Spleen (tissue), 11 donors: ENCODE data around the gene SORD. TPM values are rescaled to one million over a fixed set of nuclear protein-coding genes. Genes with fewer than 3 reads are reported as not detected.

Experiments
- DNase-seq: peaks from one replicate; pipeline ENCODE4 v3.0.0-alpha.2; 2020
- H3K27ac ChIP-seq, 8 donors: fragments of 200-600 bp; sonication (generic) in 7 of 8; 1 replicate in 4 of 8; 2 replicates in 4 of 8; pipeline versions ENCODE4 v1.5.0 to v1.8.0; 2016 to 2021; ENCODE audit warnings: inconsistent platforms in 4 of 8, mild to moderate bottlenecking in 4 of 8, moderate library complexity in 1 of 8
- H3K27me3 ChIP-seq, 7 donors: fragments of 200-600 bp; sonication (generic) in 6 of 7; replicated peaks in 1 of 7; 1 replicate in 4 of 7; 2 replicates in 3 of 7; pipeline versions ENCODE4 v1.5.0 to v1.8.0; 2016 to 2021; ENCODE audit warnings: inconsistent platforms in 3 of 7, mild to moderate bottlenecking in 1 of 7
- H3K36me3 ChIP-seq, 6 donors: fragments of 200-600 bp; sonication (generic) in 5 of 6; 1 replicate in 4 of 6; 2 replicates in 2 of 6; pipeline versions ENCODE4 v1.5.0 to v1.8.0; 2016 to 2021; ENCODE audit warnings: inconsistent platforms in 2 of 6
- H3K4me1 ChIP-seq, 6 donors: fragments of 200-600 bp; sonication (generic) in 5 of 6; 1 replicate in 3 of 6; 2 replicates in 3 of 6; pipeline versions ENCODE4 v1.5.0 to v1.8.0; 2016 to 2021; ENCODE audit warnings: inconsistent platforms in 3 of 6
- H3K4me3 ChIP-seq, 8 donors: fragments of 200-600 bp; sonication (generic) in 7 of 8; 1 replicate in 4 of 8; 2 replicates in 4 of 8; pipeline versions ENCODE4 v1.5.0 to v1.8.0; 2016 to 2021; ENCODE audit warnings: inconsistent platforms in 4 of 8, mild to moderate bottlenecking in 4 of 8, moderate library complexity in 2 of 8
- H3K9me3 ChIP-seq, 8 donors: fragments of 200-600 bp; sonication (generic) in 7 of 8; 1 replicate in 4 of 8; 2 replicates in 4 of 8; pipeline versions ENCODE4 v1.5.0 to v1.8.0; 2016 to 2021; ENCODE audit warnings: inconsistent platforms in 4 of 8
- POLR2A ChIP-seq, 3 donors: fragments of 450-650 bp; IDR thresholded peaks; one replicate each; pipeline ENCODE4 v1.5.1; 2017; ENCODE audit warnings: antibody characterized with exemption in 3 of 3, mild to moderate bottlenecking in 1 of 3
- POLR2AphosphoS5 ChIP-seq, 3 donors: sonication (generic); formaldehyde crosslinking; IDR thresholded peaks; one replicate each; pipeline ENCODE4 v1.5.1; 2017; ENCODE audit warnings: antibody characterized with exemption in 3 of 3
- WGBS, 5 donors: extraction: QIAGEN DNeasy Blood & Tissue Kit in 3 of 5; methylation state at CpG; one replicate each; pipeline versions ENCODE4 v1.1.5 to v1.1.7; 2013 to 2018; 5-methylcytosine and 5-hydroxymethylcytosine counted together
- intact Hi-C: fragments of 100-400 bp; cut with DNase I; formaldehyde crosslinking; loops from one replicate; pipeline ENCODE4 v1.15.0; 2023; ENCODE audit warnings: low total_unique reads
- polyA plus RNA-seq, 3 donors: library from polyadenylated mRNA; stranded (reverse); fragments of 200-250 nt; gene quantifications; one replicate each; pipeline ENCODE4 v1.2.1, GENCODE V29; 2013
- total RNA-seq, 7 donors: library from RNA; depleted of rRNA in 3 of 7; stranded (reverse); fragments of >200 nt in 3 of 7; fragmentation: NEBNext Ultra II Directional in 4 of 7; extraction: Animal tissue kit (Norgen Biotek cat#: 25700) in 4 of 7; gene quantifications; one replicate each; pipeline versions ENCODE4 v1.1.0 to v1.2.1, GENCODE V29; 2016 to 2021
- TF ChIP-seq, protein P1 (sequence below), 11 experiments: fragments of 200-600 bp in 7 of 11; fragments of 450-650 bp in 4 of 11; sonication (generic) in 4 of 11; IDR thresholded peaks in 8 of 11; conservative IDR thresholded peaks in 3 of 11; 1 replicate in 7 of 11; 2 replicates in 4 of 11; pipeline versions ENCODE4 v1.4.0 to v1.8.0; 2016 to 2021; ENCODE audit warnings: antibody characterized with exemption in 11 of 11, inconsistent platforms in 4 of 11, mild to moderate bottlenecking in 1 of 11
- donor health status: healthy with polysubstance abuse.
- donor health status: DM: no; HTN: no; CAD: no; lungs with moderate emphysema.
- donor health status: DM: no; HTN: no; CAD: no.
- donor health status: Bipolar disorder and iron deficiency.
- donor health status: healthy.
- donor health status: DM: no; HTN: no; CAD: no.
- donor health status: DM: yes; HTN: yes; CAD: no.

SORD gene
- total and polyA plus RNA-seq, 10 donors: 2.6 to 12.5 (median 7.7) TPM

GRCh38 chr15:45111390-45112142, 88.6 kb downstream of the SORD start:
- no peak overlapping the region for H3K27ac ChIP-seq
- TF ChIP-seq POLR2A (IDR thresholded peaks at IDR 0.05): no peak
- intact Hi-C loops: no loop called here
- WGBS, 5 donors: 5 to 16% (median 11%) methylated on average over 19 to 71 of the region's 71 CpGs
- H3K9me3 ChIP-seq: no peaks in the 10 kb centered on the region
- DNase-seq: no peak
- peaks cover 17 to 44% (median 36%) of the 10 kb centered on the region in 6 donors for H3K4me1 ChIP-seq
- H3K36me3 ChIP-seq: no peaks in the 10 kb centered on the region
- H3K27me3 ChIP-seq: peaks cover 18 to 96% (median 76%) of the 10 kb centered on the region in 7 donors
- peak overlapping the region in 1 of 8 donors; percentile 54 for H3K4me3 ChIP-seq

DNA sequence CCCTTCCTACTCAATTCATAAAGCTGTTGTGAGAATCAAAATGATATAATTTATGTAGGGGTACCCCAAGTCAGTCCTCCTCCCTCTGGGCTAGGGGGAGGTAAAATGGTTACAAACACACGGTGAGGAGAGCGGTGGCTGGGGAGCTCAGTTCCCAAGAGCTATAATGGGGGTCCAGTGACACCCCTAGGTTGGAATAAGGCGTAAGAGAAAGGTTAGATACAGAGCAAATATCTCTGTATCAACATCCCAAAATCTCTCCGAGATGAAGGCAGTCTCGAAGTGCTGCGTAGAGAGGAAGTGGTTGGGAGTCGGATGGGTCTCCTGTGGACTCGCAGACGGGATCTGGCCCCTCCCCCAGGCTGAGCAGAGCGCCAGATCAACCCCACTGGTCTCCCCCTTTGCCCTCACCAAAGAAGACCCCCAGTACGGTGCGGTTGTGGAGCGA, 89.2 kb downstream of the SORD start:
- peak overlapping the region in 4 of 8 donors; percentile 7 to 54 (median 8) for H3K4me3 ChIP-seq

GRCh38 chr15:45112591-45113379, 89.8 kb downstream of the SORD start:
- DNase-seq: no peak
- peak overlapping the region in 4 of 8 donors; percentile 7 to 54 (median 8) for H3K4me3 ChIP-seq

More for the DNA sequence above, 89.2 kb downstream of the SORD start:
- Histone ChIP-seq H3K4me1 (peaks cover 23 to 50% (median 42%) of the 10 kb centered on the region in 6 donors), H3K27ac (no peak overlapping the region), H3K36me3 (no peaks in the 10 kb centered on the region), H3K9me3 (no peaks in the 10 kb centered on the region), H3K27me3 (peaks cover 24 to 96% (median 82%) of the 10 kb centered on the region in 7 donors)
- DNase-seq: no peak
- 4 to 8% (median 6%) methylated on average over 9 to 13 of the region's 13 CpGs for WGBS, 5 donors
- TF ChIP-seq POLR2A (IDR thresholded peaks at IDR 0.05) (no peak), POLR2AphosphoS5 (IDR thresholded peaks at IDR 0.05) (no peak)
- TF ChIP-seq, protein P1, sequence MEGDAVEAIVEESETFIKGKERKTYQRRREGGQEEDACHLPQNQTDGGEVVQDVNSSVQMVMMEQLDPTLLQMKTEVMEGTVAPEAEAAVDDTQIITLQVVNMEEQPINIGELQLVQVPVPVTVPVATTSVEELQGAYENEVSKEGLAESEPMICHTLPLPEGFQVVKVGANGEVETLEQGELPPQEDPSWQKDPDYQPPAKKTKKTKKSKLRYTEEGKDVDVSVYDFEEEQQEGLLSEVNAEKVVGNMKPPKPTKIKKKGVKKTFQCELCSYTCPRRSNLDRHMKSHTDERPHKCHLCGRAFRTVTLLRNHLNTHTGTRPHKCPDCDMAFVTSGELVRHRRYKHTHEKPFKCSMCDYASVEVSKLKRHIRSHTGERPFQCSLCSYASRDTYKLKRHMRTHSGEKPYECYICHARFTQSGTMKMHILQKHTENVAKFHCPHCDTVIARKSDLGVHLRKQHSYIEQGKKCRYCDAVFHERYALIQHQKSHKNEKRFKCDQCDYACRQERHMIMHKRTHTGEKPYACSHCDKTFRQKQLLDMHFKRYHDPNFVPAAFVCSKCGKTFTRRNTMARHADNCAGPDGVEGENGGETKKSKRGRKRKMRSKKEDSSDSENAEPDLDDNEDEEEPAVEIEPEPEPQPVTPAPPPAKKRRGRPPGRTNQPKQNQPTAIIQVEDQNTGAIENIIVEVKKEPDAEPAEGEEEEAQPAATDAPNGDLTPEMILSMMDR (IDR thresholded peaks at IDR 0.05 in 8 of 11, conservative IDR thresholded peaks at IDR 0.05 in 3 of 11): no peak
- intact Hi-C loops: no loop called here

GRCh38 chr15:45113380-45113990, 90.5 kb downstream of the SORD start:
- DNase-seq: no peak
- no peaks in the 10 kb centered on the region for H3K9me3 ChIP-seq
- no peaks in the 10 kb centered on the region for H3K36me3 ChIP-seq
- intact Hi-C loops: no loop called here
- peak overlapping the region in 2 of 8 donors; percentile 25 to 54 for H3K4me3 ChIP-seq
- TF ChIP-seq, protein P1 (IDR thresholded peaks at IDR 0.05 in 8 of 11, conservative IDR thresholded peaks at IDR 0.05 in 3 of 11): no peak
- TF ChIP-seq POLR2A (IDR thresholded peaks at IDR 0.05) (no peak), POLR2AphosphoS5 (IDR thresholded peaks at IDR 0.05) (no peak)
- WGBS, 5 donors: 9 to 18% (median 11%) methylated on average over 12 to 14 of the region's 14 CpGs
- peaks cover 29 to 62% (median 51%) of the 10 kb centered on the region in 6 donors for H3K4me1 ChIP-seq
- peaks cover 25 to 97% (median 85%) of the 10 kb centered on the region in 7 donors for H3K27me3 ChIP-seq
- H3K27ac ChIP-seq: no peak overlapping the region

More at GRCh38 chr15:45112591-45113379, 89.8 kb downstream of the SORD start:
- intact Hi-C loops: no loop called here
- 1 to 5% (median 3%) methylated on average over 33 to 58 of the region's 58 CpGs for WGBS, 5 donors
- no peak overlapping the region for H3K27ac ChIP-seq
- H3K36me3 ChIP-seq: no peaks in the 10 kb centered on the region
- H3K4me1 ChIP-seq: peaks cover 27 to 56% (median 48%) of the 10 kb centered on the region in 6 donors
- TF ChIP-seq POLR2AphosphoS5 (IDR thresholded peaks at IDR 0.05): no peak
- TF ChIP-seq POLR2A (IDR thresholded peaks at IDR 0.05): no peak
- TF ChIP-seq, protein P1 (IDR thresholded peaks at IDR 0.05 in 8 of 11, conservative IDR thresholded peaks at IDR 0.05 in 3 of 11): no peak
- no peaks in the 10 kb centered on the region for H3K9me3 ChIP-seq
- peaks cover 25 to 99% (median 88%) of the 10 kb centered on the region in 7 donors for H3K27me3 ChIP-seq
